ENCODE measurements around the gene MTRF1.

DNA sequence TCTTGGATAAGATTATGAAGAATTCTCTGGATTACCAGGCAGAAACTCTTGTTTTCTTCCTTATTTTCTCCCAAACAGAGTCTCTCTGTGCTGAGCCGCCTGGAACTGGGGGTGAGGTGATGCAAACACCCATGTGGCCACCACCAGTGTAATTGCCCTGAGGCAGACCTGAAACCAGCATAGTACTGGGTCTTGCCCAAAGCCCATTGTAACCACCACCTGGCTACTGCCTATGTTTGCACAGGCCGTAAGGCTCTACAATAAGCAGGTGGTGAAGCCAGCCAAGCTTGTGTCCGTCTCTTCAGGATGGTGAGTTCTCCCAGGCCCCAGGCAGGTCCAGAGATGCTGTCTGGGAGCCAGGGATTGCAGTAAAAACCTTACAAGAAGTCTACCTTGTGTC lies 50.1 kb downstream of the MTRF1 start:
- TF ChIP-seq, protein P1, sequence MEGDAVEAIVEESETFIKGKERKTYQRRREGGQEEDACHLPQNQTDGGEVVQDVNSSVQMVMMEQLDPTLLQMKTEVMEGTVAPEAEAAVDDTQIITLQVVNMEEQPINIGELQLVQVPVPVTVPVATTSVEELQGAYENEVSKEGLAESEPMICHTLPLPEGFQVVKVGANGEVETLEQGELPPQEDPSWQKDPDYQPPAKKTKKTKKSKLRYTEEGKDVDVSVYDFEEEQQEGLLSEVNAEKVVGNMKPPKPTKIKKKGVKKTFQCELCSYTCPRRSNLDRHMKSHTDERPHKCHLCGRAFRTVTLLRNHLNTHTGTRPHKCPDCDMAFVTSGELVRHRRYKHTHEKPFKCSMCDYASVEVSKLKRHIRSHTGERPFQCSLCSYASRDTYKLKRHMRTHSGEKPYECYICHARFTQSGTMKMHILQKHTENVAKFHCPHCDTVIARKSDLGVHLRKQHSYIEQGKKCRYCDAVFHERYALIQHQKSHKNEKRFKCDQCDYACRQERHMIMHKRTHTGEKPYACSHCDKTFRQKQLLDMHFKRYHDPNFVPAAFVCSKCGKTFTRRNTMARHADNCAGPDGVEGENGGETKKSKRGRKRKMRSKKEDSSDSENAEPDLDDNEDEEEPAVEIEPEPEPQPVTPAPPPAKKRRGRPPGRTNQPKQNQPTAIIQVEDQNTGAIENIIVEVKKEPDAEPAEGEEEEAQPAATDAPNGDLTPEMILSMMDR (IDR thresholded peaks at IDR 0.05), result no peak
- TF ChIP-seq POLR2A (IDR thresholded peaks at IDR 0.05), result no peak

Measured in thyroid gland (tissue), 4 donors.